Measurements from ENCODE around the gene MAP3K2.

MAP3K2 gene

DNA sequence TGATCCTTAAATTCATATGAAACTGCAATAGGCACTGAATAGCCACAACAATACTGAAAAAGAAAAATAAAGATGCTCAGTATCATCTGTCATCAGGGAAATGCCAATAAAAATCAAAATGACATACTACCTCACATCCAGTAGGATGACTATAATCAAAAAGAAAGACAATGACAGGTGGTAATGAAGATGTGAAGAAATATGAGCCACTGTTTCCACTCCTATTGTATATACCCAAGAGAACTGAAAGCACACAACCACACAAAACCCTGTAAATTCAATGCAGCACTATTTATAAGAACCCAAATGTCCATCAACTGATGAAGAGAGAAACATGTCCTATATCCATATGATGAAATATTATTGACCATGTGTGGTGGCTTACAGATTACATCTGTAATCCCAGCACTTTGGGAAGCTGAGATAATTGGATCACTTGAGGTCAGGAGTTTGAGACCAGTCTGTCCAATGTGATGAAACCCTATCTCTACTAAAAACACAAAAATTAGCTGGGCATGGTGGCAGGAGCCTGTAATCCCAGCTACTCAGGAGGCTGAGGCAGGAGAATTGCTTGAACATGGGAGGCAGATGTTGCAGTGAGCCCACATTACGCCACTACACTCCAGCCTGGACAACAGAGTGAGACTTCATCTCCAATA, 39.9 kb downstream of the MAP3K2 start:
- Histone ChIP-seq H3K4me3 (no peak overlapping the region), H3K27ac (no peak overlapping the region)
- no peak for TF ChIP-seq CTCF (IDR thresholded peaks at IDR 0.05)
- no peak for DNase-seq (ENCODE audit: low spot score)

DNA sequence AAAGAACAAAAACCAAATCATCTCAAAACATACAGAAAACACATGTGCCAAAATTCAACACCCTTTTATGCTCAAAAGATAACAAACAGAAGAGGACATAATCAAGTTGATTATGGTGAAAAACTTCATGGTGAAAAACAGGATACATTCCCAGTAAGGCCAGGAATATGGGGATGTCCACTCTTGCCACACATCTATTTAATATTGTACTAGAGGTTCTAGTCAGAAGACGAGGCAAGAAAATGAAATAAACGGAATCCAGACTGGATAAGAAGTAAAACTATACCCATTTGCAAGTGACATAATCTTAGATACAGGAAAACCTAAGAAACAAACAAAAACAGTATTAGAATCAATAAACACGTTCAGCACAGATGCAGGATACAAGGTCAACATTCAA, 40.8 kb downstream of the MAP3K2 start:
- Histone ChIP-seq H3K4me3 (no peak overlapping the region), H3K27ac (no peak overlapping the region)
- TF ChIP-seq CTCF (IDR thresholded peaks at IDR 0.05), result no peak
- no peak for DNase-seq (ENCODE audit: low spot score)

DNA sequence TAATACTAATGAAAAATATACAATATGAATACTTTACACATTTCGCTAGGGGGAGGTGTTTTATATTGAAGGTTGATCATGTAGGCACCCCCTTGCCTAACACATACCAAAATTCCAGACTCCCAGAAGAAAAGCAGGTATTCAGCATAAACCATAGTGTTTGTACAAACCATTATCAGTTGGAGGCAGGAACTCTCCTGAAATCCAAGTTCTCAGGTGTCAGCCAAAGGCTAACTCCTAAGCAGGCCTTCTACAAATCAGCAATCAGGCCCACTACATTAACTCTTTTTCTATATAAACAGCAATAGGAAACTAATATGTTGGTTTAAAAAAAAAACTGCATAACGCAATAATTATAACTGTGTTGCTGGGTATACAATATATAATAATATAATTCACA, 44.5 kb downstream of the MAP3K2 start:
- no peak for TF ChIP-seq CTCF (IDR thresholded peaks at IDR 0.05)
- no peak overlapping the region for H3K27ac ChIP-seq
- DNase-seq (ENCODE audit: low spot score), result no peak
- no peak overlapping the region for H3K4me3 ChIP-seq

DNA sequence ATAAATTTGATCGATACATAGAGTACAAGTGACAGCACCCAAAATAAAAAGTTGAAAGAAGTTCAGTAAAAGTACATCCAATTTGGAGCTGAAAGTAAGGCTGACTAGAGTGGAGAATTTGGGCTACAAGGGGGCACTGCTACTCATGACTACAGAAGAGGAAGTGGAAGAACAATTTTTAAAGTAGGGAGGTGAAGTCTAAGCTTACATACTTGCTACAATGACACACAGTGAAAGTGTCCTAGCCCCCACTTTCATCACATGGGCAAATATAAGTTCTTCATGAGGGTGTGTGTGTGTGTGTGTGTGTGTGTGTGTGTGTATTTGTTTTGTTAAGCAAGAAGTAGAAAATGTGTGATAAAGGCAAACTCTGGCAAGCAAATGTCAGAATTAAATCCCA, 45.7 kb downstream of the MAP3K2 start:
- no peak overlapping the region for H3K27ac ChIP-seq
- DNase-seq (ENCODE audit: low spot score), result no peak
- no peak overlapping the region for H3K4me3 ChIP-seq
- no peak for TF ChIP-seq CTCF (IDR thresholded peaks at IDR 0.05)

- DNase-seq (ENCODE audit: low spot score), result no peak
- no peak overlapping the region for H3K27ac ChIP-seq
- no peak for TF ChIP-seq CTCF (IDR thresholded peaks at IDR 0.05)
- no peak overlapping the region for H3K4me3 ChIP-seq
Measured at GRCh38 chr2:127332335-127332734, 55.4 kb downstream of the MAP3K2 start.

- TF ChIP-seq CTCF (IDR thresholded peaks at IDR 0.05), result no peak
- Histone ChIP-seq H3K27ac (no peak overlapping the region), H3K4me3 (no peak overlapping the region)
- DNase-seq (ENCODE audit: low spot score), result no peak
Measured at GRCh38 chr2:127330753-127331152, 57.0 kb downstream of the MAP3K2 start.

GRCh38 chr2:127326289-127326945, 61.4 kb downstream of the MAP3K2 start:
- Histone ChIP-seq H3K4me3 (no peak overlapping the region), H3K27ac (no peak overlapping the region)
- DNase-seq (ENCODE audit: low spot score), result no peak
- TF ChIP-seq CTCF (IDR thresholded peaks at IDR 0.05), result no peak

Data from coronary artery (tissue), 2 donors.